ENCODE results near the gene OTOA.
"Not testable (repeated sequence)": the region's sequence is repeated elsewhere in the genome, so short reads cannot be mapped to it uniquely, and the experiment has no call there.

DNA sequence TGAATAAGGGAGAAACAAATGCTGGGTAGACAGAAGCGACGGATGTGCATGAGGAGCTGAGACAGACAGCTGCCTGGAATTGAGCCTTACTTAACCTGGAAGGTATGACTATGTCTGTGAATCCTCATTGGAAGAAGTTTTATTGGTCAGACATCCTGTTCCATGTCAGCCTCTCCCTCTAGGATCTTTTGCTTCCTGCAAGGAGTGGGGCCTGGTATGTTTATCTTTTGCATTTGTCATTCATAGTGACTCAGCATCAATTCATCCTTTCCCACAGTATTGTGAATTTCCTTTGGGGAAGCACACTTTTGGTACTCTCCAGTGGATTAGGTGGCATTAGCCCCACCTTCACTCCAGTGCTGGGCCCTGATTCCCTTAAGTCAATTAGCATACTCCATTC lies 105.5 kb downstream of the OTOA start:
- TF ChIP-seq SUZ12 (IDR thresholded peaks at IDR 0.05; ENCODE audit: extremely low read depth, insufficient read depth, insufficient read length); YY1 (IDR thresholded peaks at IDR 0.05; ENCODE audit: insufficient read depth, insufficient read length); ZNF274 (IDR thresholded peaks at IDR 0.05; ENCODE audit: low read depth, low read length): not testable (repeated sequence)
